GM23338 (cell line): ENCODE measurements around the gene THSD7A. TPM values are rescaled to one million over a fixed set of nuclear protein-coding genes. Genes with fewer than 3 reads are reported as not detected.

ENCODE experiments used
- ATAC-seq: fragments of 200-7000 bp; cut with Tn5 transposase; 3 replicates; pipeline ENCODE4 v1.9.1; 2020
- DNase-seq: peaks from one replicate; pipeline ENCODE4 v3.0.0-alpha.2; 2015; ENCODE audit warnings: low spot score
- H2AFZ ChIP-seq: fragments of 200-600 bp; sonication (generic); 2 replicates; pipeline ENCODE4 v1.8.0; 2016; ENCODE audit warnings: antibody characterized with exemption, mild to moderate bottlenecking, moderate library complexity
- H3F3A ChIP-seq: fragments of 200-600 bp; sonication (generic); replicated peaks from 2 replicates; pipeline ENCODE4 v1.8.0; 2017; ENCODE audit warnings: antibody characterized with exemption, mixed run types, low read depth
- H3K27ac ChIP-seq: fragments of 200-600 bp; sonication (generic); 2 replicates; pipeline ENCODE4 v1.6.1; 2016; ENCODE audit warnings: low read depth
- H3K27me3 ChIP-seq: fragments of 200-600 bp; sonication (generic); 2 replicates; pipeline ENCODE4 v1.8.0; 2016; ENCODE audit warnings: mild to moderate bottlenecking, mixed run types, moderate library complexity; ENCODE audit not compliant: insufficient read depth
- H3K36me3 ChIP-seq: fragments of 200-600 bp; sonication (generic); 2 replicates; pipeline ENCODE4 v1.8.0; 2016; ENCODE audit warnings: mild to moderate bottlenecking; ENCODE audit not compliant: insufficient read depth
- H3K4me1 ChIP-seq: fragments of 200-600 bp; sonication (generic); 2 replicates; pipeline ENCODE4 v1.8.0; 2016; ENCODE audit warnings: mild to moderate bottlenecking, moderate library complexity; ENCODE audit not compliant: insufficient read depth
- H3K4me2 ChIP-seq: fragments of 200-600 bp; sonication (generic); 2 replicates; pipeline ENCODE4 v1.7.1; 2017; ENCODE audit warnings: mixed run types
- H3K4me3 ChIP-seq: fragments of 200-600 bp; sonication (generic); 2 replicates; pipeline ENCODE4 v1.6.1; 2016; ENCODE audit warnings: mixed run types
- H3K79me2 ChIP-seq: fragments of 200-600 bp; sonication (generic); replicated peaks from 2 replicates; pipeline ENCODE4 v1.8.0; 2017; ENCODE audit warnings: mild to moderate bottlenecking; ENCODE audit not compliant: insufficient read depth
- H3K9me2 ChIP-seq: fragments of 200-600 bp; sonication (generic); 2 replicates; pipeline ENCODE4 v1.8.0; 2017; ENCODE audit not compliant: insufficient read depth
- H4K20me1 ChIP-seq: fragments of 200-600 bp; sonication (generic); replicated peaks from 2 replicates; pipeline ENCODE4 v1.8.0; 2017; ENCODE audit warnings: mild to moderate bottlenecking; ENCODE audit not compliant: insufficient read depth
- H3K27ac Mint-ChIP-seq: 2 replicates; pipeline ENCODE4 v1.8.0; 2020; ENCODE audit warnings: inconsistent platforms, mild to moderate bottlenecking, moderate library complexity, mixed read lengths
- H3K27me3 Mint-ChIP-seq: 3 replicates; pipeline ENCODE4 v1.8.0; 2022; ENCODE audit warnings: low read depth, mild to moderate bottlenecking, moderate library complexity, mixed read lengths, inconsistent platforms; ENCODE audit not compliant: insufficient read depth, poor library complexity
- H3K36me3 Mint-ChIP-seq: 3 replicates; pipeline ENCODE4 v1.8.0; 2021; ENCODE audit warnings: low read depth, mild to moderate bottlenecking, inconsistent platforms, moderate library complexity, mixed read lengths
- H3K4me1 Mint-ChIP-seq: 3 replicates; pipeline ENCODE4 v1.8.0; 2020; ENCODE audit warnings: mild to moderate bottlenecking, inconsistent platforms, mixed read lengths
- H3K4me3 Mint-ChIP-seq: 3 replicates; pipeline ENCODE4 v1.8.0; 2021; ENCODE audit warnings: moderate library complexity, mild to moderate bottlenecking, inconsistent platforms, mixed read lengths
- H3K9me3 Mint-ChIP-seq: 3 replicates; pipeline ENCODE4 v1.8.0; 2020; ENCODE audit warnings: moderate library complexity, mild to moderate bottlenecking, inconsistent platforms, mixed read lengths
- CREB1 ChIP-seq: fragments of 250-450 bp; sonication (Bioruptor Pico); IDR thresholded peaks from 2 replicates; pipeline ENCODE4 v1.5.0; 2020; ENCODE audit warnings: low read depth, mild to moderate bottlenecking, moderate library complexity
- EZH2 ChIP-seq: fragments of 200-600 bp; sonication (generic); IDR thresholded peaks from one replicate; pipeline ENCODE4 v1.8.0; 2017; ENCODE audit warnings: antibody characterized with exemption, mild to moderate bottlenecking, low read depth; ENCODE audit not compliant: unreplicated experiment
- EZH2phosphoT487 ChIP-seq: fragments of 200-600 bp; sonication (generic); IDR thresholded peaks from one replicate; pipeline ENCODE4 v1.8.1; 2018; ENCODE audit warnings: antibody characterized with exemption; ENCODE audit not compliant: unreplicated experiment
- JUNB ChIP-seq: IDR thresholded peaks from one replicate; pipeline ENCODE4 v1.6.1; 2016; ENCODE audit warnings: antibody characterized with exemption; ENCODE audit not compliant: unreplicated experiment
- NANOG ChIP-seq: IDR thresholded peaks from 2 replicates; pipeline ENCODE4 v1.6.1; 2016; ENCODE audit warnings: antibody characterized with exemption, borderline replicate concordance
- POLR2AphosphoS5 ChIP-seq: IDR thresholded peaks from 2 replicates; pipeline ENCODE4 v1.6.1; 2016; ENCODE audit warnings: antibody characterized with exemption, low read depth
- STAT1 ChIP-seq: IDR thresholded peaks from one replicate; pipeline ENCODE4 v1.6.1; 2016; ENCODE audit warnings: antibody characterized with exemption; ENCODE audit not compliant: unreplicated experiment
- ZNF114 ChIP-seq: fragments of 250-450 bp; sonication (Bioruptor Pico); IDR thresholded peaks from 2 replicates; pipeline ENCODE4 v1.5.0; 2020; ENCODE audit warnings: mild to moderate bottlenecking, moderate library complexity
- ZNF331 ChIP-seq: fragments of 250-450 bp; sonication (Bioruptor Pico); IDR thresholded peaks from 2 replicates; pipeline ENCODE4 v1.5.0; 2020; ENCODE audit warnings: low read depth, mild to moderate bottlenecking, moderate library complexity
- polyA plus RNA-seq: library from polyadenylated mRNA; unstranded; fragments of >200 nt; fragmentation: Nextera tagmentation; extraction: Ambion mirVana; gene quantifications from 2 replicates; pipeline ENCODE4 v1.2.1, GENCODE V29; 2016
- total RNA-seq: library from RNA; depleted of rRNA; stranded (reverse); fragments of >200 nt; shearing (Covaris generic); gene quantifications from 2 replicates; pipeline ENCODE4 v1.2.3, GENCODE V29; 2014
- TF ChIP-seq, protein P1 (sequence below), 2 experiments: fragments of 200-600 bp in 1 of 2; sonication (generic) in 1 of 2; conservative IDR thresholded peaks; 2 replicates each; pipeline versions ENCODE4 v1.5.1 to v1.6.1; 2016 to 2017; ENCODE audit warnings: antibody characterized with exemption in 2 of 2, low read depth in 2 of 2, mild to moderate bottlenecking in 2 of 2, moderate library complexity in 1 of 2
- TF ChIP-seq, protein P2 (sequence below): IDR thresholded peaks from one replicate; pipeline ENCODE4 v1.6.1; 2018; ENCODE audit warnings: antibody characterized with exemption; ENCODE audit not compliant: unreplicated experiment
- TF ChIP-seq, protein P3 (sequence below): IDR thresholded peaks from 2 replicates; pipeline ENCODE4 v1.6.1; 2016; ENCODE audit warnings: antibody characterized with exemption
- TF ChIP-seq, protein P4 (sequence below): fragments of 250-450 bp; sonication (Bioruptor Pico); IDR thresholded peaks from 2 replicates; pipeline ENCODE4 v1.5.0; 2020; ENCODE audit warnings: mild to moderate bottlenecking, moderate library complexity

The THSD7A gene
- total and polyA plus RNA-seq, 2 experiments from 2014 or later = 1.3 to 2.1 TPM

DNA sequence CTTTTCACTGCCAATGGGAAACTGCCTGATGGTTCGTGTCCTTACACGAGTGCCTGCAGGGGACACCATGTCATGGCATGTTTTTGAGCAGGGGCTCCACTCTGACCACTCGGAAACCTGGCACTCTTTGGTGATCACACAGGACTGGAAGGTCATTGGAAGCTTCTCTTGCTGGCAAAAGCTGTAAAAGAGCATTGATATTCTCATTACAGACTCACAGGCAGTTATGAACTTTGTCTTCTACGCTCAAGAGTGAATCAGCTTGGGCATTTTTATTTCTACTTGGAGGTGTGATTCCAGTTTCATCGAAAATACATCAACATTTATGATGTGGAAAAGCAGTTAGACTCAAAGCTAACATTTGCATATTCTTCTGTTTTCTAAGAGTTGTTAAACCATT, 238.7 kb downstream of the THSD7A start:
- TF ChIP-seq JUNB (no peak), NANOG (no peak), CREB1 (no peak), EZH2phosphoT487 (no peak), ZNF114 (CRISPR knock-in tag) (no peak), EZH2 (no peak), POLR2AphosphoS5 (no peak), ZNF331 (CRISPR knock-in tag) (no peak), STAT1 (no peak)
- TF ChIP-seq, protein P1, sequence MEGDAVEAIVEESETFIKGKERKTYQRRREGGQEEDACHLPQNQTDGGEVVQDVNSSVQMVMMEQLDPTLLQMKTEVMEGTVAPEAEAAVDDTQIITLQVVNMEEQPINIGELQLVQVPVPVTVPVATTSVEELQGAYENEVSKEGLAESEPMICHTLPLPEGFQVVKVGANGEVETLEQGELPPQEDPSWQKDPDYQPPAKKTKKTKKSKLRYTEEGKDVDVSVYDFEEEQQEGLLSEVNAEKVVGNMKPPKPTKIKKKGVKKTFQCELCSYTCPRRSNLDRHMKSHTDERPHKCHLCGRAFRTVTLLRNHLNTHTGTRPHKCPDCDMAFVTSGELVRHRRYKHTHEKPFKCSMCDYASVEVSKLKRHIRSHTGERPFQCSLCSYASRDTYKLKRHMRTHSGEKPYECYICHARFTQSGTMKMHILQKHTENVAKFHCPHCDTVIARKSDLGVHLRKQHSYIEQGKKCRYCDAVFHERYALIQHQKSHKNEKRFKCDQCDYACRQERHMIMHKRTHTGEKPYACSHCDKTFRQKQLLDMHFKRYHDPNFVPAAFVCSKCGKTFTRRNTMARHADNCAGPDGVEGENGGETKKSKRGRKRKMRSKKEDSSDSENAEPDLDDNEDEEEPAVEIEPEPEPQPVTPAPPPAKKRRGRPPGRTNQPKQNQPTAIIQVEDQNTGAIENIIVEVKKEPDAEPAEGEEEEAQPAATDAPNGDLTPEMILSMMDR (conservative IDR thresholded peaks at IDR 0.05; ENCODE audit: low read depth in 2 of 2) = no peak
- TF ChIP-seq, protein P2, sequence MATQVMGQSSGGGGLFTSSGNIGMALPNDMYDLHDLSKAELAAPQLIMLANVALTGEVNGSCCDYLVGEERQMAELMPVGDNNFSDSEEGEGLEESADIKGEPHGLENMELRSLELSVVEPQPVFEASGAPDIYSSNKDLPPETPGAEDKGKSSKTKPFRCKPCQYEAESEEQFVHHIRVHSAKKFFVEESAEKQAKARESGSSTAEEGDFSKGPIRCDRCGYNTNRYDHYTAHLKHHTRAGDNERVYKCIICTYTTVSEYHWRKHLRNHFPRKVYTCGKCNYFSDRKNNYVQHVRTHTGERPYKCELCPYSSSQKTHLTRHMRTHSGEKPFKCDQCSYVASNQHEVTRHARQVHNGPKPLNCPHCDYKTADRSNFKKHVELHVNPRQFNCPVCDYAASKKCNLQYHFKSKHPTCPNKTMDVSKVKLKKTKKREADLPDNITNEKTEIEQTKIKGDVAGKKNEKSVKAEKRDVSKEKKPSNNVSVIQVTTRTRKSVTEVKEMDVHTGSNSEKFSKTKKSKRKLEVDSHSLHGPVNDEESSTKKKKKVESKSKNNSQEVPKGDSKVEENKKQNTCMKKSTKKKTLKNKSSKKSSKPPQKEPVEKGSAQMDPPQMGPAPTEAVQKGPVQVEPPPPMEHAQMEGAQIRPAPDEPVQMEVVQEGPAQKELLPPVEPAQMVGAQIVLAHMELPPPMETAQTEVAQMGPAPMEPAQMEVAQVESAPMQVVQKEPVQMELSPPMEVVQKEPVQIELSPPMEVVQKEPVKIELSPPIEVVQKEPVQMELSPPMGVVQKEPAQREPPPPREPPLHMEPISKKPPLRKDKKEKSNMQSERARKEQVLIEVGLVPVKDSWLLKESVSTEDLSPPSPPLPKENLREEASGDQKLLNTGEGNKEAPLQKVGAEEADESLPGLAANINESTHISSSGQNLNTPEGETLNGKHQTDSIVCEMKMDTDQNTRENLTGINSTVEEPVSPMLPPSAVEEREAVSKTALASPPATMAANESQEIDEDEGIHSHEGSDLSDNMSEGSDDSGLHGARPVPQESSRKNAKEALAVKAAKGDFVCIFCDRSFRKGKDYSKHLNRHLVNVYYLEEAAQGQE = no peak
- TF ChIP-seq, protein P3, sequence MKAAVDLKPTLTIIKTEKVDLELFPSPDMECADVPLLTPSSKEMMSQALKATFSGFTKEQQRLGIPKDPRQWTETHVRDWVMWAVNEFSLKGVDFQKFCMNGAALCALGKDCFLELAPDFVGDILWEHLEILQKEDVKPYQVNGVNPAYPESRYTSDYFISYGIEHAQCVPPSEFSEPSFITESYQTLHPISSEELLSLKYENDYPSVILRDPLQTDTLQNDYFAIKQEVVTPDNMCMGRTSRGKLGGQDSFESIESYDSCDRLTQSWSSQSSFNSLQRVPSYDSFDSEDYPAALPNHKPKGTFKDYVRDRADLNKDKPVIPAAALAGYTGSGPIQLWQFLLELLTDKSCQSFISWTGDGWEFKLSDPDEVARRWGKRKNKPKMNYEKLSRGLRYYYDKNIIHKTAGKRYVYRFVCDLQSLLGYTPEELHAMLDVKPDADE = no peak
- TF ChIP-seq, protein P4, sequence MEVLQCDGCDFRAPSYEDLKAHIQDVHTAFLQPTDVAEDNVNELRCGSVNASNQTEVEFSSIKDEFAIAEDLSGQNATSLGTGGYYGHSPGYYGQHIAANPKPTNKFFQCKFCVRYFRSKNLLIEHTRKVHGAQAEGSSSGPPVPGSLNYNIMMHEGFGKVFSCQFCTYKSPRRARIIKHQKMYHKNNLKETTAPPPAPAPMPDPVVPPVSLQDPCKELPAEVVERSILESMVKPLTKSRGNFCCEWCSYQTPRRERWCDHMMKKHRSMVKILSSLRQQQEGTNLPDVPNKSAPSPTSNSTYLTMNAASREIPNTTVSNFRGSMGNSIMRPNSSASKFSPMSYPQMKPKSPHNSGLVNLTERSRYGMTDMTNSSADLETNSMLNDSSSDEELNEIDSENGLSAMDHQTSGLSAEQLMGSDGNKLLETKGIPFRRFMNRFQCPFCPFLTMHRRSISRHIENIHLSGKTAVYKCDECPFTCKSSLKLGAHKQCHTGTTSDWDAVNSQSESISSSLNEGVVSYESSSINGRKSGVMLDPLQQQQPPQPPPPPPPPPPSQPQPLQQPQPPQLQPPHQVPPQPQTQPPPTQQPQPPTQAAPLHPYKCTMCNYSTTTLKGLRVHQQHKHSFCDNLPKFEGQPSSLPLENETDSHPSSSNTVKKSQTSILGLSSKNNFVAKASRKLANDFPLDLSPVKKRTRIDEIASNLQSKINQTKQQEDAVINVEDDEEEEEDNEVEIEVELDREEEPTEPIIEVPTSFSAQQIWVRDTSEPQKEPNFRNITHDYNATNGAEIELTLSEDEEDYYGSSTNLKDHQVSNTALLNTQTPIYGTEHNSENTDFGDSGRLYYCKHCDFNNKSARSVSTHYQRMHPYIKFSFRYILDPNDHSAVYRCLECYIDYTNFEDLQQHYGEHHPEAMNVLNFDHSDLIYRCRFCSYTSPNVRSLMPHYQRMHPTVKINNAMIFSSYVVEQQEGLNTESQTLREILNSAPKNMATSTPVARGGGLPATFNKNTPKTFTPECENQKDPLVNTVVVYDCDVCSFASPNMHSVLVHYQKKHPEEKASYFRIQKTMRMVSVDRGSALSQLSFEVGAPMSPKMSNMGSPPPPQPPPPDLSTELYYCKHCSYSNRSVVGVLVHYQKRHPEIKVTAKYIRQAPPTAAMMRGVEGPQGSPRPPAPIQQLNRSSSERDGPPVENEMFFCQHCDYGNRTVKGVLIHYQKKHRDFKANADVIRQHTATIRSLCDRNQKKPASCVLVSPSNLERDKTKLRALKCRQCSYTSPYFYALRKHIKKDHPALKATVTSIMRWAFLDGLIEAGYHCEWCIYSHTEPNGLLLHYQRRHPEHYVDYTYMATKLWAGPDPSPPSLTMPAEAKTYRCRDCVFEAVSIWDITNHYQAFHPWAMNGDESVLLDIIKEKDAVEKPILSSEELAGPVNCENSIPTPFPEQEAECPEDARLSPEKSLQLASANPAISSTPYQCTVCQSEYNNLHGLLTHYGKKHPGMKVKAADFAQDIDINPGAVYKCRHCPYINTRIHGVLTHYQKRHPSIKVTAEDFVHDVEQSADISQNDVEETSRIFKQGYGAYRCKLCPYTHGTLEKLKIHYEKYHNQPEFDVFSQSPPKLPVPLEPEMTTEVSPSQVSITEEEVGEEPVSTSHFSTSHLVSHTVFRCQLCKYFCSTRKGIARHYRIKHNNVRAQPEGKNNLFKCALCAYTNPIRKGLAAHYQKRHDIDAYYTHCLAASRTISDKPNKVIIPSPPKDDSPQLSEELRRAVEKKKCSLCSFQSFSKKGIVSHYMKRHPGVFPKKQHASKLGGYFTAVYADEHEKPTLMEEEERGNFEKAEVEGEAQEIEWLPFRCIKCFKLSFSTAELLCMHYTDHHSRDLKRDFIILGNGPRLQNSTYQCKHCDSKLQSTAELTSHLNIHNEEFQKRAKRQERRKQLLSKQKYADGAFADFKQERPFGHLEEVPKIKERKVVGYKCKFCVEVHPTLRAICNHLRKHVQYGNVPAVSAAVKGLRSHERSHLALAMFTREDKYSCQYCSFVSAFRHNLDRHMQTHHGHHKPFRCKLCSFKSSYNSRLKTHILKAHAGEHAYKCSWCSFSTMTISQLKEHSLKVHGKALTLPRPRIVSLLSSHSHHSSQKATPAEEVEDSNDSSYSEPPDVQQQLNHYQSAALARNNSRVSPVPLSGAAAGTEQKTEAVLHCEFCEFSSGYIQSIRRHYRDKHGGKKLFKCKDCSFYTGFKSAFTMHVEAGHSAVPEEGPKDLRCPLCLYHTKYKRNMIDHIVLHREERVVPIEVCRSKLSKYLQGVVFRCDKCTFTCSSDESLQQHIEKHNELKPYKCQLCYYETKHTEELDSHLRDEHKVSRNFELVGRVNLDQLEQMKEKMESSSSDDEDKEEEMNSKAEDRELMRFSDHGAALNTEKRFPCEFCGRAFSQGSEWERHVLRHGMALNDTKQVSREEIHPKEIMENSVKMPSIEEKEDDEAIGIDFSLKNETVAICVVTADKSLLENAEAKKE (CRISPR knock-in tag) = no peak
- peaks cover 2% of the 10 kb centered on the region for H3K27me3 Mint-ChIP-seq
- ATAC-seq = no peak

More for the DNA sequence above, 238.7 kb downstream of the THSD7A start:
- no peak overlapping the region for H3K4me3 ChIP-seq
- Mint-ChIP-seq H3K4me1 (no peaks in the 10 kb centered on the region), H3K27ac (no peak overlapping the region), H3K9me3 (no peaks in the 10 kb centered on the region), H3K4me3 (no peak overlapping the region), H3K36me3 (no peaks in the 10 kb centered on the region)
- H2AFZ ChIP-seq = no peak overlapping the region
- H4K20me1 ChIP-seq = no peaks in the 10 kb centered on the region
- H3K9me2 ChIP-seq = peaks cover 14% of the 10 kb centered on the region
- no peaks in the 10 kb centered on the region for H3K27me3 ChIP-seq
- H3K4me1 ChIP-seq = no peaks in the 10 kb centered on the region
- no peak overlapping the region for H3K4me2 ChIP-seq
- H3F3A ChIP-seq = no peaks in the 10 kb centered on the region
- no peak for DNase-seq
- H3K79me2 ChIP-seq = no peaks in the 10 kb centered on the region
- H3K27ac ChIP-seq = no peak overlapping the region
- H3K36me3 ChIP-seq = no peaks in the 10 kb centered on the region
